Raji (cell line): ENCODE results near the gene MSANTD1.

Experiments
- POLR2A ChIP-seq: IDR thresholded peaks from 2 replicates; pipeline ENCODE4 v1.6.1; 2011; ENCODE audit warnings: low read depth, low read length, control low read depth; ENCODE audit not compliant: insufficient read depth

Gene MSANTD1

DNA sequence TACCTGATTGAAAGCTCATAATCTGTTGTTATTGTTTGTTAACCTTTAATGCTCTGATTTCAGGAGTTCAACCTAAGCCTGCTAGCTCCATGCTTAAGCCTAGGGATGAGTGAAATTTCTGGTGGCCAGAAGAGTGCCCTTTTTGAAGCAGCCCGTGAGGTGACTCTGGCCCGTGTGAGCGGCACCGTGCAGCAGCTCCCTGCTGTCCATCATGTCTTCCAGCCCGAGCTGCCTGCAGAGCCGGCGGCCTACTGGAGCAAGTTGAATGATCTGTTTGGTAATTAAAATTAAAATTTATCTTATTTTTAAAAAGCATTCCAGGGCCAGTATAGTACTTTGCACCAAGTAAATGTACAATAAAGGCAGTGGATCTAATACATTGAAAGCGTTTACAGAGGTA is 37.1 kb upstream of the MSANTD1 start:
- no peak for TF ChIP-seq POLR2A

DNA sequence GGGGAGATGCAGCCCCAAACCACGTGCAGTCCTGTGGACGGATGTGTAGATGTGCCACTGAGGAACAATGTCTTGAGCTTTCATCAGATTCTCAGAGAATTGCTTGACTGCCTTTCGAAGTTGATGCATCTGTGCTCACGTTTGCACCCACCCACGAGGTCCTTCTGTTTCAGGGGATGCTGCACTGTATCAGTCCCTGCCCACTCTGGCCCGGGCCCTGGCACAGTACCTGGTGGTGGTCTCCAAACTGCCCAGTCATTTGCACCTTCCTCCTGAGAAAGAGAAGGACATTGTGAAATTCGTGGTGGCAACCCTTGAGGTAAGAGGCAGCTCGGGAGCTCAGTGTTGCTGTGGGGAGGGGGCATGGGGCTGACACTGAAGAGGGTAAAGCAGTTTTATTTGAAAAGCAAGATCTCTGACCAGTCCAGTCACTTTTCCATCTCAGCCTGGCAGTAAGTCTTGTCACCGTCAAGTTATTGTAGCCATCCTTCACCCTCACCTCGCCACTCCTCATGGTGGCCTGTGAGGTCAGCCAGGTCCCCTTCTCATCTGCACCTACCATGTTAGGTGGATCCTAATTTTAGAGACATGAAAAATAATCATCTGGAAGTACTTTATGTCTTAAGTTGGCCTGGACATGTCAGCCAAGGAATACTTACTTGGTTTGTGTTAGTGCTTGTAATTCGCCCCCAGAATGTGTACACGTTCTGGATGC is 36.4 kb upstream of the MSANTD1 start:
- TF ChIP-seq POLR2A, result no peak

DNA sequence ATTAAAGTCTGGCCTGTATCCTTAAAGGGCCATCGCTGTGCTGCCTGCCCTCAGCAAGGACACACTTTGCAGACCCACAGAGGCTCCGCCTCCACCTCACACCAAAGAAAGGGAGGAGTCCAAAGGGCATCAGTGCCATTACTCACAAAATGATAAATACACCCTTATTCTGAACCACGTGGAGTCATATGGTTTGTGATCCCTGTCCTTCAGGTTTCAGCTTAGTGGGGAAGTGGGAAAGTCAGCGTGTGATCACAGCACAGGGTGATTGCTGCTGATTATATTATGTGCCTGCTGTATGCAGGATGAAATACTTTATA is 35.9 kb upstream of the MSANTD1 start:
- no peak for TF ChIP-seq POLR2A

- TF ChIP-seq POLR2A, result no peak
These were observed 35.2 kb upstream of the MSANTD1 start for GRCh38 chr4:3213661-3214250.

- TF ChIP-seq POLR2A, result no peak
These were observed 33.7 kb upstream of the MSANTD1 start for GRCh38 chr4:3215256-3215655.

DNA sequence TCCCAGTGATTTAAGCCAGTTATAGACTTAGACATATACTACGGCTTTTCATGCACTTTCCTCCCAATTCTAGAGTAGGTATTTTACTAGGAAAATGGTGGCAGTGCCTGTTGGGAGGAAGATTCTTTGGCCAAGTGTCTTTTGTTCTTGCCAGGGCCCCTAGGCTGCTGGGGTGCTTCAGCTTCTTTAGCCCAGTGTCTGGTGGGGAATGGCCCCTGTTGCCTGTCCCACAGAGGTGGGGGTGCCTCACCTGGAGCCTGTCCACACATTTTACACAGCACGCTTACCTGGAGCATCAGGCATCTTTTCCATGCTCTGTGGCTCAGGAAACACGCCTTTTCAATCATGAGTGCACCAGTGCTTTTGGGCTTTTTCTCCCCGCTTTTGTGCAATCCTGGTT is 33.2 kb upstream of the MSANTD1 start:
- TF ChIP-seq POLR2A, result no peak

DNA sequence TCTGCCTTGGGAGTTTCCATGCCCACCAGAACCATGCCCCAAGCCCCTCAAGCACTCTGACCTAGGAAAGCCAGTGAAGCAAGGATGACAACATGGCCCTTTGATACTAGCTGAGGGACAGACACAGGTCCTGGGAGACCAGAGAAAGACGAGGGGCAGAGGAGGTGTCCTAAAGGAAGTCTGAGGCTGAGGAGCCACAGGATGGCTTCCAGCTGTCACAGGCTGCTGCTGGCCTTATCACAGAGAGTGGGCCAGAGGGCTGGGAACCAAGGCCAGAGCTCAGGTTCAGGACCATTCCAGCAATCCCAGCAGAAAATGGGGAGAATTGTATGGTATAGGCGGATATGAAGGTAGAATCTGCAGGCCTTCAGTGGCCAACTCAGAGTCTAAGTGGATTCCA is 31.7 kb upstream of the MSANTD1 start:
- no peak for TF ChIP-seq POLR2A

DNA sequence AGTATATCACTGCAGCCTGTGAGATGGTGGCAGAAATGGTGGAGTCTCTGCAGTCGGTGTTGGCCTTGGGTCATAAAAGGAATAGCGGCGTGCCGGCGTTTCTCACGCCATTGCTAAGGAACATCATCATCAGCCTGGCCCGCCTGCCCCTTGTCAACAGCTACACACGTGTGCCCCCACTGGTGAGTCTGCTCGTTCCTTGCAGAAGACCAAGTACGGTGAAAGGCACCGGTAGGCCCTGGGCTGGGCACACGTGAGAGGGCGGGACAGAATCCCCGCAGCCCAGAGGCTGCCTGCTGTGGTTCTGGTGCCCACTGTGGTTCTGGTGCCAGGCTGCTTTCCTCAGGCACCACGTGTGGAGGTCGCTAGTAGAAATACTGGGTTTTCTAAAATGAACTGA is 31.2 kb upstream of the MSANTD1 start:
- TF ChIP-seq POLR2A, result no peak

DNA sequence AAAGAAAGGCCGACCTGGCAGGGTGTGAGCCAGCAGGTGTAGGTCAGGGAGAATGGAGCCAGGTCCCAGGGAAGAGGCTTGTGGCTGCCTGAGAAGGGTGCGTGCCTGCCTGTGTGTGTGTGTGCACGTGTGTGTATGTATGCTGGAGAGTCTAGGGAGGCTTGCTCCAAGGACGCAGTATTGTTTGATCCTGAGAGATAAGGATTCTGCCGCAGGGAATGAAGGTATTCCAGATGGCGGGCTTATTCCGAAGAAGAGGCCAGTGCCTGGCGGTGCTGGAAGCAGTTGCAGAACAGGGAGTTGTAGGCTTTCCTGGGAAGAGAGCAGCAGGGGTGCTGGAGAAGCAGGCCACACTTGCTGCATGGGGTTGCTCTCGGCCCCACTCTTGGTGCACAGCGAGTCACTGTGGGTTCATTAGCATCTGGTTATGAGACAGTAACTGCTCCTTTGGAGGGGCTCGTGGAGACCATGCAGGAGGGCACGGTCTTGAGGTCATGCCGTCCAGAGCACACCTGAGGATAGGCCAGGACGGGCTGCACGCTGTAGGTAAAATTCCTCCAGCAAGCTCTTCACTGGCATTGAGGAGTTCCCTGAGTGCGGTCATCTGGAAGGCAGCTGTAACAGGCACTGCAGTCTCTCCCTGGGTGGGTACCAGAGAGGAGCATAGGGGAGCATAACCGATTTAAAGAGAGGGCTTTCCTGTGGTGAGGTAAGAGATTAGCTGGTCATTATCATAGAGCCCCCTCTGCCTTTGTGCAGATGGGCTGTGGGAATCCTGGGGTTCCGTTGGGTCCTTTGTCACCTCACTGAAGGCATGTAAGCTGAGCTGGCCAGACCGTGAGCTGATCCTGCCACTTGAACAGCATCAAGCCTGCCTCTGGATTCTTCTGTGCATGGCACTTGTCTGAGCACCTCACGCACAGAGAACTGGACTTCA is 29.9 kb upstream of the MSANTD1 start:
- no peak for TF ChIP-seq POLR2A

DNA sequence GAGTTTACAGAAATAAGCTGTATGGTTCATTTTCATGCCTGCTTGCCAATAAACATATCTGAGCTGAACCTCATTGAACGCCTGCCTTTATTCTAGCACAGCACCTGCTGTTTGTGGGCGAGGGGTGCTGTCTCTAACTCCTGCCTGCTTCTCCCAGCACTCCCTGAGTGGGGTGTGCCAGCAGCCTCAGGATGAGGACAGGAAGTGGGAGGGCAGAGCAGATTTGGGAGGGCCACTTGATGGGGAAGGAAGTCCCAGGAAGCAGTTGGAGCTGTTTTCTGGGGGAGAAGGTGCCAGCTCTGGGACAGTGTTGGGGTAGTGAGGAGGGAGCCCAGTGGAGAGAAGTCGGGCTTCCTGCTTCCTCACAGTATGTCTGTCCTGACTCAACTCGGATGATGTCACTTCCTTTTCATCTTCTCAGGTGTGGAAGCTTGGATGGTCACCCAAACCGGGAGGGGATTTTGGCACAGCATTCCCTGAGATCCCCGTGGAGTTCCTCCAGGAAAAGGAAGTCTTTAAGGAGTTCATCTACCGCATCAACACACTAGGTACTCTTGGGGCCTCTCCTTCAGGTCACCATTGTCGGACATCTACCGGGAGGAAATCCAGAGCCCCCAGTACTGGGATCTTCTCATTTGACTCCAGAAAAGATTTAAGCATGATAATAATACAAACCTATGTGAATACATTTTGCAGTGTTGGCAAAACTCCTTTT is 29.0 kb upstream of the MSANTD1 start:
- no peak for TF ChIP-seq POLR2A

DNA sequence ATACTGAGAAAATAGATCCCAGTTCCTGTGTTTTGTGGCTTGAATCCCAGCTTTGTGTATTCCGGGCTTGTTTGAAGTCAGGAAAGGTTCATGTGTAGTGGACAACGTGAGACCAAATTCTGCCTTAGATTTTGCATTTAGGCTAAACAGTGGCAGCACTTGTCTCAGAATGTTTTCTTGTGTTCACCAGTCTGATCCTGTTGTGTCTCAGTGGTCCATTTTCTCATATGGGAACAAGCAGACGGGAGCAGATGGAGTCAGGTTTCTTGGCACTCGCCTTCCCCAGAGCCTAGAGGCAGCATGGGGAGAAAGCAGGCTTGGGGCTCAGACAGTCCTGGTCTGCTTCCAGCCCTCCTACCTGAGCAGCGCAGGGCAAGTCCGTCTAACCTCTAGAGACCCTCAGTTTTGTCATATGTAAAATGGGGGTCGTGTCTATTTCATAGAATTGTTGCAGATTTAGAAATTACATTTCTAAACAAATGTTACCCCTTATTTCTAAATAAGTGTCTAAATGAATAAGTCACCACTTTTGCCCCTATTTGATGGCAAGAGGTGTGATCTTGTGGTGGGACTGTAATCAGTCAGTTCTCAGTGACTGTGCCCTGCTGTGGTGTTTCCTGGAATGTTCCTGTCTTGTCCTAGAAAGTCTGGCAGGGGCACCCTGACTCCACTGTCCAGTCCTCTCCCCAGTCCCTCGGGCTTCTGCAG is 28.3 kb upstream of the MSANTD1 start:
- no peak for TF ChIP-seq POLR2A

- TF ChIP-seq POLR2A, result no peak
These were observed 27.8 kb upstream of the MSANTD1 start for GRCh38 chr4:3221184-3221494.

- TF ChIP-seq POLR2A, result no peak
These were observed 27.0 kb upstream of the MSANTD1 start for GRCh38 chr4:3221996-3222395.

- no peak for TF ChIP-seq POLR2A
These were observed 25.6 kb upstream of the MSANTD1 start for GRCh38 chr4:3223346-3223745.
